ENCODE results near the gene AHNAK2.

Gene AHNAK2

GRCh38 chr14:104968153-104968527, 10.0 kb downstream of the AHNAK2 start:
- no peak overlapping the region for H3K9ac ChIP-seq (ENCODE audit: low read length)
- no peaks in the 10 kb centered on the region for H3K79me2 ChIP-seq (ENCODE audit: low read length)
- H3K27ac ChIP-seq (ENCODE audit: low read length) = no peak overlapping the region
- H3K4me1 ChIP-seq (ENCODE audit: low read length) = no peaks in the 10 kb centered on the region
- TF ChIP-seq EZH2phosphoT487 (IDR thresholded peaks at IDR 0.05; ENCODE audit: low read length) = no peak
- TF ChIP-seq EZH2 (optimal IDR thresholded peaks at IDR 0.05; ENCODE audit: low read depth, low read length) = no peak
- TF ChIP-seq CTCF (IDR thresholded peaks at IDR 0.05; ENCODE audit: low read length) = no peak
- DNase-seq = no peak
- no peak overlapping the region for H2AFZ ChIP-seq (ENCODE audit: low read length)
- H3K27me3 ChIP-seq (replicated peaks; ENCODE audit: insufficient read depth, low read length) = peaks cover 43% of the 10 kb centered on the region
- no peaks in the 10 kb centered on the region for H3F3A ChIP-seq (ENCODE audit: insufficient read depth, low read length)
- no peaks in the 10 kb centered on the region for H3K9me2 ChIP-seq (replicated peaks; ENCODE audit: insufficient read depth, low read length)
- H3K36me3 ChIP-seq (replicated peaks; ENCODE audit: insufficient read depth, low read length) = no peaks in the 10 kb centered on the region
- no peaks in the 10 kb centered on the region for H4K20me1 ChIP-seq (ENCODE audit: insufficient read depth, low read length)
- H3K4me2 ChIP-seq (ENCODE audit: low read depth, low read length) = no peak overlapping the region
- no peak overlapping the region for H3K4me3 ChIP-seq (ENCODE audit: low read length)
- H3K9me3 ChIP-seq (replicated peaks; ENCODE audit: insufficient read depth, low read length) = no peaks in the 10 kb centered on the region

- Histone ChIP-seq H3K27ac (ENCODE audit: low read length) (no peak overlapping the region), H4K20me1 (ENCODE audit: insufficient read depth, low read length) (no peaks in the 10 kb centered on the region), H3K79me2 (ENCODE audit: low read length) (no peaks in the 10 kb centered on the region), H3K36me3 (replicated peaks; ENCODE audit: insufficient read depth, low read length) (no peaks in the 10 kb centered on the region), H3K27me3 (replicated peaks; ENCODE audit: insufficient read depth, low read length) (peaks cover 49% of the 10 kb centered on the region), H3K4me3 (ENCODE audit: low read length) (no peak overlapping the region), H3K4me2 (ENCODE audit: low read depth, low read length) (no peak overlapping the region), H3F3A (ENCODE audit: insufficient read depth, low read length) (no peaks in the 10 kb centered on the region), H3K9me3 (replicated peaks; ENCODE audit: insufficient read depth, low read length) (no peaks in the 10 kb centered on the region), H3K9ac (ENCODE audit: low read length) (no peak overlapping the region), H3K9me2 (replicated peaks; ENCODE audit: insufficient read depth, low read length) (no peaks in the 10 kb centered on the region), H2AFZ (ENCODE audit: low read length) (no peak overlapping the region), H3K4me1 (ENCODE audit: low read length) (no peaks in the 10 kb centered on the region)
- DNase-seq = no peak
- TF ChIP-seq EZH2 (optimal IDR thresholded peaks at IDR 0.05; ENCODE audit: low read depth, low read length) = no peak
- TF ChIP-seq CTCF (IDR thresholded peaks at IDR 0.05; ENCODE audit: low read length) = no peak
- no peak for TF ChIP-seq EZH2phosphoT487 (IDR thresholded peaks at IDR 0.05; ENCODE audit: low read length)
Observed at GRCh38 chr14:104967386-104968152, 10.6 kb downstream of the AHNAK2 start.

- no peak overlapping the region for H3K4me2 ChIP-seq (ENCODE audit: low read depth, low read length)
- H3K4me1 ChIP-seq (ENCODE audit: low read length) = no peaks in the 10 kb centered on the region
- no peaks in the 10 kb centered on the region for H3F3A ChIP-seq (ENCODE audit: insufficient read depth, low read length)
- no peak for TF ChIP-seq EZH2phosphoT487 (IDR thresholded peaks at IDR 0.05; ENCODE audit: low read length)
- no peak for TF ChIP-seq EZH2 (optimal IDR thresholded peaks at IDR 0.05; ENCODE audit: low read depth, low read length)
- no peaks in the 10 kb centered on the region for H3K9me2 ChIP-seq (replicated peaks; ENCODE audit: insufficient read depth, low read length)
- no peak overlapping the region for H2AFZ ChIP-seq (ENCODE audit: low read length)
- DNase-seq = no peak
- no peaks in the 10 kb centered on the region for H4K20me1 ChIP-seq (ENCODE audit: insufficient read depth, low read length)
- H3K27me3 ChIP-seq (replicated peaks; ENCODE audit: insufficient read depth, low read length) = peaks cover 54% of the 10 kb centered on the region
- H3K9ac ChIP-seq (ENCODE audit: low read length) = no peak overlapping the region
- H3K79me2 ChIP-seq (ENCODE audit: low read length) = no peaks in the 10 kb centered on the region
- H3K27ac ChIP-seq (ENCODE audit: low read length) = no peak overlapping the region
- no peak overlapping the region for H3K4me3 ChIP-seq (ENCODE audit: low read length)
- H3K36me3 ChIP-seq (replicated peaks; ENCODE audit: insufficient read depth, low read length) = no peaks in the 10 kb centered on the region
- H3K9me3 ChIP-seq (replicated peaks; ENCODE audit: insufficient read depth, low read length) = no peaks in the 10 kb centered on the region
Observed at GRCh38 chr14:104966981-104967385, 11.2 kb downstream of the AHNAK2 start.

GRCh38 chr14:104966261-104966865, 11.8 kb downstream of the AHNAK2 start:
- Histone ChIP-seq H4K20me1 (ENCODE audit: insufficient read depth, low read length) (no peaks in the 10 kb centered on the region), H3K27me3 (replicated peaks; ENCODE audit: insufficient read depth, low read length) (peaks cover 54% of the 10 kb centered on the region), H3K9me2 (replicated peaks; ENCODE audit: insufficient read depth, low read length) (no peaks in the 10 kb centered on the region), H3K4me2 (ENCODE audit: low read depth, low read length) (no peak overlapping the region), H3K27ac (ENCODE audit: low read length) (no peak overlapping the region), H2AFZ (ENCODE audit: low read length) (no peak overlapping the region), H3K9me3 (replicated peaks; ENCODE audit: insufficient read depth, low read length) (no peaks in the 10 kb centered on the region), H3F3A (ENCODE audit: insufficient read depth, low read length) (no peaks in the 10 kb centered on the region), H3K4me3 (ENCODE audit: low read length) (no peak overlapping the region), H3K4me1 (ENCODE audit: low read length) (no peaks in the 10 kb centered on the region), H3K79me2 (ENCODE audit: low read length) (no peaks in the 10 kb centered on the region), H3K36me3 (replicated peaks; ENCODE audit: insufficient read depth, low read length) (no peaks in the 10 kb centered on the region), H3K9ac (ENCODE audit: low read length) (no peak overlapping the region)
- no peak for TF ChIP-seq EZH2 (optimal IDR thresholded peaks at IDR 0.05; ENCODE audit: low read depth, low read length)
- no peak for TF ChIP-seq EZH2phosphoT487 (IDR thresholded peaks at IDR 0.05; ENCODE audit: low read length)
- TF ChIP-seq CTCF (IDR thresholded peaks at IDR 0.05; ENCODE audit: low read length) = no peak
- no peak for DNase-seq

All from MM.1S (cell line).